ENCODE measurements around the gene AKT3.

- no peak for TF ChIP-seq CTCF (conservative IDR thresholded peaks at IDR 0.05; ENCODE audit: low read depth in 2 of 2)
- TF ChIP-seq REST (IDR thresholded peaks at IDR 0.05; ENCODE audit: unreplicated experiment) = no peak
- TF ChIP-seq EZH2 (IDR thresholded peaks at IDR 0.05; ENCODE audit: low read depth, unreplicated experiment) = no peak
- TF ChIP-seq ETS1 (IDR thresholded peaks at IDR 0.05) = no peak
- no peak for TF ChIP-seq EZH2phosphoT487 (IDR thresholded peaks at IDR 0.05; ENCODE audit: unreplicated experiment)
- no peak for TF ChIP-seq POLR2AphosphoS5 (IDR thresholded peaks at IDR 0.05; ENCODE audit: low read depth)
Measured at GRCh38 chr1:243814718-243815117, 35.3 kb downstream of the AKT3 start.

Measured in GM23338 (cell line).